Stimulated activated CD4-positive, alpha-beta T cell treated with anti-CD3 and anti-CD28 coated beads, Interleukin-1b, Interleukin-23, amount 100 ng/mL, for 1 hour (primary cell): ENCODE measurements around the gene CC2D2A.

Experiments
- DNase-seq, 2 donors: peaks; one replicate each; pipeline ENCODE4 v3.0.0-alpha.2; 2020; ENCODE audit warnings: low read depth in 2 of 2

Gene CC2D2A

GRCh38 chr4:15469402-15470127 is at the start of gene CC2D2A:
Gene CC2D2A (plus strand): TSS chr4:15469882. CDS start chr4:15475933, 6,051 bp downstream.
- no peak for DNase-seq

- no peak for DNase-seq
Measured at GRCh38 chr4:15420642-15421041, 49.0 kb upstream of the CC2D2A start.

GRCh38 chr4:15423285-15423711 is 46.4 kb upstream of the CC2D2A start:
- no peak for DNase-seq

- no peak for DNase-seq
Measured at GRCh38 chr4:15425520-15425919, 44.2 kb upstream of the CC2D2A start.

- DNase-seq: no peak
Measured at GRCh38 chr4:15427161-15427560, 42.5 kb upstream of the CC2D2A start.

GRCh38 chr4:15427701-15428100 is 42.0 kb upstream of the CC2D2A start, which contains the start of gene C1QTNF7:
Gene C1QTNF7 (plus strand): TSS chr4:15428033. CDS start chr4:15435744, 7,711 bp downstream.
- no peak for DNase-seq

- DNase-seq: no peak
Measured at GRCh38 chr4:15428611-15429010, 41.1 kb upstream of the CC2D2A start.

GRCh38 chr4:15434091-15434490 is 35.6 kb upstream of the CC2D2A start:
- no peak for DNase-seq

GRCh38 chr4:15434676-15435075 is 35.0 kb upstream of the CC2D2A start:
- no peak for DNase-seq

- DNase-seq: no peak
Measured at GRCh38 chr4:15436513-15436912, 33.2 kb upstream of the CC2D2A start.

GRCh38 chr4:15438939-15439524 is 30.6 kb upstream of the CC2D2A start:
- DNase-seq: no peak

GRCh38 chr4:15443371-15444160 is 26.1 kb upstream of the CC2D2A start:
- DNase-seq: no peak

GRCh38 chr4:15444276-15444675 is 25.4 kb upstream of the CC2D2A start:
- no peak for DNase-seq

GRCh38 chr4:15444879-15445547 is 24.7 kb upstream of the CC2D2A start:
- DNase-seq: no peak

GRCh38 chr4:15451181-15451865 is 18.4 kb upstream of the CC2D2A start:
- no peak for DNase-seq

GRCh38 chr4:15451866-15452765 is 17.6 kb upstream of the CC2D2A start:
- no peak for DNase-seq

- no peak for DNase-seq
Measured at GRCh38 chr4:15455290-15455689, 14.4 kb upstream of the CC2D2A start.

GRCh38 chr4:15457406-15458201 is 12.1 kb upstream of the CC2D2A start:
- no peak for DNase-seq

GRCh38 chr4:15458616-15459015 is 11.1 kb upstream of the CC2D2A start:
- DNase-seq: no peak

GRCh38 chr4:15459706-15460105 is 10.0 kb upstream of the CC2D2A start:
- DNase-seq: no peak
